Prostate gland (tissue), 2 donors: Measurements from ENCODE around the gene RASGRP1. TPM values are rescaled to one million over a fixed set of nuclear protein-coding genes. Genes with fewer than 3 reads are reported as not detected.
"Not testable (repeated sequence)": the region's sequence is repeated elsewhere in the genome, so short reads cannot be mapped to it uniquely, and the experiment has no call there.

Source experiments
- DNase-seq: peaks from one replicate; pipeline ENCODE4 v3.0.0-alpha.2; 2019; ENCODE audit warnings: low spot score
- H3K27ac ChIP-seq, 2 donors: fragments of 200-600 bp; sonication (generic); 2 replicates each; pipeline ENCODE4 v1.5.1; 2017 to 2019
- H3K27me3 ChIP-seq: fragments of 200-600 bp; sonication (generic); replicated peaks from 2 replicates; pipeline ENCODE4 v1.5.1; 2019; ENCODE audit not compliant: insufficient read depth
- H3K36me3 ChIP-seq, 2 donors: fragments of 200-600 bp; sonication (generic); 1 replicate in 1 of 2; 2 replicates in 1 of 2; pipeline versions ENCODE4 v1.5.1 to v1.8.1; 2017 to 2019
- H3K4me1 ChIP-seq: fragments of 200-600 bp; sonication (generic); replicated peaks from 2 replicates; pipeline ENCODE4 v1.5.1; 2019
- H3K4me3 ChIP-seq, 2 donors: fragments of 200-600 bp; sonication (generic); 2 replicates each; pipeline ENCODE4 v1.5.1; 2017 to 2019
- H3K9me3 ChIP-seq: fragments of 200-600 bp; sonication (generic); 2 replicates; pipeline ENCODE4 v1.5.1; 2017
- CTCF ChIP-seq, 4 experiments: fragments of 200-600 bp in 2 of 4; fragments of 450-650 bp in 2 of 4; sonication (generic) in 2 of 4; IDR thresholded peaks; 1 replicate in 3 of 4; 2 replicates in 1 of 4; pipeline ENCODE4 v1.5.1; 2016 to 2019; ENCODE audit warnings: antibody characterized with exemption in 4 of 4, mild to moderate bottlenecking in 2 of 4, moderate library complexity in 2 of 4
- POLR2A ChIP-seq: fragments of 450-650 bp; IDR thresholded peaks from one replicate; pipeline ENCODE4 v1.6.1; 2016; ENCODE audit warnings: antibody characterized with exemption, mild to moderate bottlenecking
- POLR2AphosphoS5 ChIP-seq: sonication (generic); formaldehyde crosslinking; IDR thresholded peaks from one replicate; pipeline ENCODE4 v1.6.1; 2017; ENCODE audit warnings: antibody characterized with exemption
- WGBS: methylation state at CpG from one replicate; pipeline ENCODE4 v1.1.5; 2018; 5-methylcytosine and 5-hydroxymethylcytosine counted together
- intact Hi-C: fragments of 100-400 bp; cut with DNase I; formaldehyde crosslinking; loops from one replicate; pipeline ENCODE4 v1.14.2; 2022
- total RNA-seq, 2 donors: library from RNA; depleted of rRNA; stranded (reverse); fragments of >200 nt; gene quantifications; one replicate each; pipeline ENCODE4 v1.1.0, GENCODE V29; 2016

The RASGRP1 gene
- total RNA-seq, 2 donors from 2014 or later = 0.36 to 7.6 TPM

- TF ChIP-seq POLR2A (no peak), POLR2AphosphoS5 (no peak), CTCF (IDR thresholded peaks at IDR 0.05) (no peak)
- intact Hi-C loops = no loop called here
- Histone ChIP-seq H3K9me3 (no peaks in the 10 kb centered on the region), H3K4me1 (no peaks in the 10 kb centered on the region), H3K27me3 (no peaks in the 10 kb centered on the region), H3K27ac (no peak overlapping the region), H3K36me3 (no peaks in the 10 kb centered on the region), H3K4me3 (no peak overlapping the region)
- WGBS = 73% methylated on average over 4 of the region's 4 CpGs
- DNase-seq = no peak
Measured at GRCh38 chr15:38589502-38589901, 24.9 kb upstream of the RASGRP1 start.

GRCh38 chr15:38588672-38589071, 24.1 kb upstream of the RASGRP1 start:
- no peak for DNase-seq
- no peak overlapping the region for H3K27ac ChIP-seq
- TF ChIP-seq POLR2AphosphoS5 (no peak), POLR2A (no peak), CTCF (IDR thresholded peaks at IDR 0.05) (no peak)
- intact Hi-C loops = no loop called here
- H3K4me3 ChIP-seq = no peak overlapping the region
- no peaks in the 10 kb centered on the region for H3K9me3 ChIP-seq
- H3K4me1 ChIP-seq = no peaks in the 10 kb centered on the region
- H3K27me3 ChIP-seq = no peaks in the 10 kb centered on the region
- H3K36me3 ChIP-seq = no peaks in the 10 kb centered on the region
- WGBS = 35% methylated on average over 3 of the region's 3 CpGs

GRCh38 chr15:38587214-38587613, 22.6 kb upstream of the RASGRP1 start:
- intact Hi-C loops = no loop called here
- Histone ChIP-seq H3K4me1 (no peaks in the 10 kb centered on the region), H3K27me3 (no peaks in the 10 kb centered on the region), H3K4me3 (no peak overlapping the region), H3K27ac (no peak overlapping the region), H3K9me3 (no peaks in the 10 kb centered on the region), H3K36me3 (no peaks in the 10 kb centered on the region)
- TF ChIP-seq POLR2A (no peak), CTCF (IDR thresholded peaks at IDR 0.05) (no peak)
- 76% methylated on average over 6 of the region's 6 CpGs for WGBS
- DNase-seq = no peak

GRCh38 chr15:38586005-38586404, 21.4 kb upstream of the RASGRP1 start:
- H3K36me3 ChIP-seq, DNase-seq, intact Hi-C loops, H3K4me3 ChIP-seq, H3K27me3 ChIP-seq, H3K27ac ChIP-seq, H3K4me1 ChIP-seq, H3K9me3 ChIP-seq: not testable (repeated sequence)
- WGBS = 83% methylated on average over 2 of the region's 2 CpGs

GRCh38 chr15:38578626-38579025, 14.0 kb upstream of the RASGRP1 start:
- Histone ChIP-seq H3K36me3 (no peaks in the 10 kb centered on the region), H3K27ac (no peak overlapping the region), H3K4me1 (no peaks in the 10 kb centered on the region), H3K4me3 (no peak overlapping the region), H3K9me3 (no peaks in the 10 kb centered on the region), H3K27me3 (no peaks in the 10 kb centered on the region)
- intact Hi-C loops = no loop called here
- WGBS = 85% methylated on average over 3 of the region's 3 CpGs
- DNase-seq = no peak
- TF ChIP-seq POLR2AphosphoS5 (no peak), CTCF (IDR thresholded peaks at IDR 0.05) (no peak), POLR2A (no peak)
